Measurements from ENCODE around the gene HDAC4. TPM values are rescaled to one million over a fixed set of nuclear protein-coding genes. Genes with fewer than 3 reads are reported as not detected.

The HDAC4 gene
- total RNA-seq, 1 experiment from 2014 or later = 47.6 TPM

- no TSS peak for BruUV-seq (replicated peaks)
- no peaks in the 10 kb centered on the region for H3K9me2 ChIP-seq (ENCODE audit: insufficient read depth)
- ChIA-PET CTCF (no interaction called here), POLR2A (no interaction called here), RAD21 (ENCODE audit: low non-redundant PET in 1 of 2, low total read pairs in 2 of 2, uncharacterized antibody in 2 of 2, unreplicated experiment in 2 of 2) (no interaction called here)
- intact Hi-C loops (cut with micrococcal nuclease) = loop anchor here (5.0 kb wide), 1 partner anchor 505 kb away; no protein-coding TSS in a partner anchor
- H3K36me3 ChIP-seq (ENCODE audit: control insufficient read depth in 1 of 2, insufficient read depth in 2 of 2, low read length in 2 of 2) = no peaks in the 10 kb centered on the region
- ATAC-seq = no peak
- no peak overlapping the region for H2AFZ ChIP-seq (ENCODE audit: low read depth, low read length, poor library complexity, severe bottlenecking)
- peaks cover 3% of the 10 kb centered on the region for H3K79me2 ChIP-seq (ENCODE audit: insufficient read depth, low read length)
- no peaks in the 10 kb centered on the region for H3K27me3 ChIP-seq (ENCODE audit: insufficient read depth, low read length)
- TF ChIP-seq FOSL1 (IDR thresholded peaks at IDR 0.05; ENCODE audit: low read depth) = no peak
- TF ChIP-seq RAD21 (IDR thresholded peaks at IDR 0.05; ENCODE audit: low read depth) = no peak
- TF ChIP-seq POLR2AphosphoS5 (IDR thresholded peaks at IDR 0.05; ENCODE audit: low read depth, low read length) = no peak
- TF ChIP-seq, protein P1, sequence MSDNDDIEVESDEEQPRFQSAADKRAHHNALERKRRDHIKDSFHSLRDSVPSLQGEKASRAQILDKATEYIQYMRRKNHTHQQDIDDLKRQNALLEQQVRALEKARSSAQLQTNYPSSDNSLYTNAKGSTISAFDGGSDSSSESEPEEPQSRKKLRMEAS (IDR thresholded peaks at IDR 0.05) = no peak
- no peak for TF ChIP-seq EZH2 (IDR thresholded peaks at IDR 0.05)
- TF ChIP-seq YY1 (IDR thresholded peaks at IDR 0.05; ENCODE audit: extremely low read depth, insufficient replicate concordance, low read depth, low read length) = no peak
- TF ChIP-seq ELF1 (IDR thresholded peaks at IDR 0.05; ENCODE audit: borderline replicate concordance, low read depth) = no peak
- TF ChIP-seq SIN3A (IDR thresholded peaks at IDR 0.05; ENCODE audit: low read depth) = no peak
- no peak for TF ChIP-seq SRF (IDR thresholded peaks at IDR 0.05; ENCODE audit: low read depth)
- no peak for TF ChIP-seq EZH2phosphoT487 (IDR thresholded peaks at IDR 0.05; ENCODE audit: borderline replicate concordance)
- TF ChIP-seq, protein P2, sequence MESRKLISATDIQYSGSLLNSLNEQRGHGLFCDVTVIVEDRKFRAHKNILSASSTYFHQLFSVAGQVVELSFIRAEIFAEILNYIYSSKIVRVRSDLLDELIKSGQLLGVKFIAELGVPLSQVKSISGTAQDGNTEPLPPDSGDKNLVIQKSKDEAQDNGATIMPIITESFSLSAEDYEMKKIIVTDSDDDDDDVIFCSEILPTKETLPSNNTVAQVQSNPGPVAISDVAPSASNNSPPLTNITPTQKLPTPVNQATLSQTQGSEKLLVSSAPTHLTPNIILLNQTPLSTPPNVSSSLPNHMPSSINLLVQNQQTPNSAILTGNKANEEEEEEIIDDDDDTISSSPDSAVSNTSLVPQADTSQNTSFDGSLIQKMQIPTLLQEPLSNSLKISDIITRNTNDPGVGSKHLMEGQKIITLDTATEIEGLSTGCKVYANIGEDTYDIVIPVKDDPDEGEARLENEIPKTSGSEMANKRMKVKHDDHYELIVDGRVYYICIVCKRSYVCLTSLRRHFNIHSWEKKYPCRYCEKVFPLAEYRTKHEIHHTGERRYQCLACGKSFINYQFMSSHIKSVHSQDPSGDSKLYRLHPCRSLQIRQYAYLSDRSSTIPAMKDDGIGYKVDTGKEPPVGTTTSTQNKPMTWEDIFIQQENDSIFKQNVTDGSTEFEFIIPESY (IDR thresholded peaks at IDR 0.05; ENCODE audit: extremely low read depth, insufficient replicate concordance, low read length) = no peak
- TF ChIP-seq JUND (IDR thresholded peaks at IDR 0.05) = no peak
- no peak overlapping the region for H3K9ac ChIP-seq (ENCODE audit: low read length)
- DNase-seq (ENCODE audit: low read depth, low spot score) = no peak
- no peak overlapping the region for H3K4me3 ChIP-seq (replicated peaks in 1 of 2; ENCODE audit: low read depth in 1 of 2, low read length in 2 of 2)
- H3K4me2 ChIP-seq (ENCODE audit: low read length) = no peak overlapping the region
- H4K20me1 ChIP-seq (ENCODE audit: insufficient read depth) = no peaks in the 10 kb centered on the region
- H3K4me1 ChIP-seq (ENCODE audit: control insufficient read depth in 1 of 2, insufficient read depth in 2 of 2, low read length in 2 of 2) = no peaks in the 10 kb centered on the region
- no peaks in the 10 kb centered on the region for H3K9me3 ChIP-seq (ENCODE audit: control insufficient read depth in 1 of 2, insufficient read depth in 1 of 2, low read depth in 1 of 2, low read length in 2 of 2)
- no peak overlapping the region for H3K27ac ChIP-seq (ENCODE audit: low read depth, low read length)
Observed at GRCh38 chr2:239376942-239377531, 23.8 kb downstream of the HDAC4 start.
